Activated CD8-positive, alpha-beta memory T cell treated with anti-CD3 and anti-CD28 coated beads for 24 hours (primary cell): Measurements from ENCODE around the gene MLLT1.
A peak's percentile ranks its signal among the peaks of the same experiment; 100 is the strongest.

Experiments used
- DNase-seq: peaks from one replicate; pipeline ENCODE4 v3.0.0-alpha.2; 2020

The MLLT1 gene

GRCh38 chr19:6204866-6205723, 74.7 kb downstream of the MLLT1 start:
- no peak for DNase-seq

- no peak for DNase-seq
Measured at GRCh38 chr19:6204212-6204611, 75.6 kb downstream of the MLLT1 start.

- peak; percentile 99 for DNase-seq
Measured at GRCh38 chr19:6199240-6199994, 80.4 kb downstream of the MLLT1 start.

- DNase-seq: no peak
Measured at GRCh38 chr19:6198896-6199239, 80.9 kb downstream of the MLLT1 start.

GRCh38 chr19:6196361-6196760, 83.4 kb downstream of the MLLT1 start:
- DNase-seq: no peak

- no peak for DNase-seq
Measured at GRCh38 chr19:6188811-6189210, 91.0 kb downstream of the MLLT1 start.

GRCh38 chr19:6187374-6187773, 92.4 kb downstream of the MLLT1 start:
- no peak for DNase-seq

GRCh38 chr19:6185835-6186834, 93.6 kb downstream of the MLLT1 start:
- DNase-seq: no peak

GRCh38 chr19:6185093-6185834, 94.5 kb downstream of the MLLT1 start:
- no peak for DNase-seq

GRCh38 chr19:6181119-6181518, 98.7 kb downstream of the MLLT1 start:
- no peak for DNase-seq

GRCh38 chr19:6173190-6173589, 106.6 kb downstream of the MLLT1 start:
- DNase-seq: no peak

- no peak for DNase-seq
Measured at GRCh38 chr19:6172074-6172863, 107.5 kb downstream of the MLLT1 start.

- DNase-seq: no peak
Measured at GRCh38 chr19:6167115-6167514, 112.7 kb downstream of the MLLT1 start.

- DNase-seq: no peak
Measured at GRCh38 chr19:6164906-6165531, 114.8 kb downstream of the MLLT1 start.

GRCh38 chr19:6161271-6161850, 118.4 kb downstream of the MLLT1 start:
- peak; percentile 66 for DNase-seq
